SK-N-MC (cell line): ENCODE measurements around the gene NTN4.

Source experiments
- DNase-seq: peaks from one replicate; pipeline ENCODE4 v3.0.0-alpha.2; 2011; ENCODE audit warnings: low read depth, low spot score
- H3K27ac ChIP-seq: fragments of 200-600 bp; sonication (generic); 2 replicates; pipeline ENCODE4 v1.5.1; 2016; ENCODE audit warnings: mixed run types
- H3K36me3 ChIP-seq: fragments of 200-600 bp; sonication (generic); 2 replicates; pipeline ENCODE4 v1.6.1; 2017; ENCODE audit warnings: antibody characterized with exemption, low read length, mixed read lengths; ENCODE audit not compliant: insufficient read depth
- H3K4me3 ChIP-seq: fragments of 200-600 bp; sonication (generic); 2 replicates; pipeline ENCODE4 v1.5.1; 2016
- H3K9ac ChIP-seq: fragments of 200-600 bp; sonication (generic); 2 replicates; pipeline ENCODE4 v1.8.0; 2017; ENCODE audit warnings: mixed run types, mixed read lengths; ENCODE audit not compliant: insufficient read length
- H3K9me3 ChIP-seq: fragments of 200-600 bp; sonication (generic); 2 replicates; pipeline ENCODE4 v1.6.1; 2017; ENCODE audit warnings: low read depth, mild to moderate bottlenecking, antibody characterized with exemption, low read length, moderate library complexity, mixed read lengths
- EZH2 ChIP-seq: fragments of 200-600 bp; sonication (generic); IDR thresholded peaks from one replicate; pipeline ENCODE4 v1.6.1; 2017; ENCODE audit warnings: antibody characterized with exemption
- FOXP2 ChIP-seq: optimal IDR thresholded peaks from 2 replicates; pipeline ENCODE3; 2011; ENCODE audit warnings: mild to moderate bottlenecking, moderate library complexity; ENCODE audit not compliant: insufficient read depth; ENCODE audit errors: extremely low read length, control extremely low read depth
- POLR2AphosphoS5 ChIP-seq: IDR thresholded peaks from 2 replicates; pipeline ENCODE4 v1.6.1; 2012; ENCODE audit warnings: mild to moderate bottlenecking, low read depth, low read length, borderline replicate concordance

NTN4 gene

DNA sequence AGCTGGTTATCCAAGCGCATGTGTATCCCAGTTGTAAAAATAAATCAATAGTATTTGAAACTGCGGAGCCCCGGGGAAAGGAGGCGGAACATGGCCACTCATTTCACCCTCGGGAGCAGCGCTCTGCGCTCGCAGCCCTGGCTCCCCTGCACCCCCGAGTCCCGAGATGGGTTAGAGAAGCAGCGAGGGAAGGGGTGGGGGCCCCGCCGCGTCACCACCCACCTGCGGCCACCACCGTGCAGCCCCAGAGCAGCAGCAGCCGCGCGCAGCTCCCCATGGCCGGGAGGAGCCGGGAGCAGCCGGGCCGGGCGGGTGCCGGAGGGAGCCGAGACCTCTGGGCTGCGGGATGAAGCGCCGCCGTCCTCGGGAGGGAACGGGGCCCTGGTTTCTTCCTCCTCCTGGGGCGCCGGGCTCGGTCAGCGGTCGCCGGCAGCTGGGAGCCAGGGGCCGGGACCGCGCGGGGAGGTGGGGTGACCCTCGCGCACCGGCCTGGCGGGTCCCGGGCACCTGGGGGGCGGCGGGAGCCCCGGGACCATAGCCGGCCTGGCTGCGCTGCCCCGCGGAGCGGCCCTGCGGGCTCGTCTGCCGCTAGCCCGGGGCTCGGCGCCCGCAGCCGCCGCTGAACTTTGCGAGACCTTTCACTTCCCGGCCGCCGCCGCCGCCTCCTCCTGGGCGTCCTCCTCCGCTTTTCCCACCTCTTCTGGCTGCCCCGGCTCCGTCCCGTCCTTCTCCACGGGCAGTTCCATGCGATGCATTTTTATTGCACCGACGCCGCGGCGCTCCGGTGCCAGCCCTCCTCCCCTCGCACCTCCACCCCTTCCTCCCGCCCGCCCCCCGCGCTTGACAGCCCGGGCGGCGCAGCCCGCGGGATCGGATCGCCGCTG, at the start of gene NTN4:
Gene NTN4, minus strand, starts transcription at position 732 of the 884 bp plus-strand sequence. Its CDS starts 455 bp downstream, at position 277.
- Histone ChIP-seq H3K9ac (no peak within 1 kb of the TSS), H3K36me3 (no peaks in the 10 kb centered on the region), H3K9me3 (no peaks in the 10 kb centered on the region), H3K4me3 (peak within 1 kb of the TSS; percentile 70), H3K27ac (no peak within 1 kb of the TSS)
- no peak for DNase-seq
- no peak for TF ChIP-seq EZH2
- no peak for TF ChIP-seq FOXP2
- no peak for TF ChIP-seq POLR2AphosphoS5

DNA sequence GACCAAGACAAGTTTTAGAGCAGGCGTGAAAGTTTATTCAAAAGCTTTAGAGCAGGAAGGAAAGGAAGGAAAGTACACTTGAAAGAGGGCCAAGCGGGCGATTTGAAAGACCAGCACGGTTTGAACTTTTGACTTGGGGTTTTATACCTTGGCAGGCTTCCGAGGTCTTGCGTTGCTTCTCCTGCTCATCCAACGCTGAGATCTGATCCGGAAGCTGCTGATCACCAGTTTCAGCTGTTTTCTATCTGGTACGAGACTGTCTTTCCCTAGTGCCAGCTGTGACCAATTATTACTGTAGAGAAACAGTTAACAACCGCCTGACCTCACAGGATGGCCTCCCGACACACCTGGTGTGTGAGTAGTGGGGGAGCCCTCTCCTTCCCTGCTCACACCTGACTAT, 47.6 kb upstream of the NTN4 start:
- no peaks in the 10 kb centered on the region for H3K9me3 ChIP-seq
- H3K9ac ChIP-seq: no peak overlapping the region
- H3K27ac ChIP-seq: no peak overlapping the region
- H3K4me3 ChIP-seq: peak overlapping the region; percentile 44
- TF ChIP-seq POLR2AphosphoS5 (no peak), FOXP2 (no peak), EZH2 (no peak)
- no peak for DNase-seq
- H3K36me3 ChIP-seq: no peaks in the 10 kb centered on the region

DNA sequence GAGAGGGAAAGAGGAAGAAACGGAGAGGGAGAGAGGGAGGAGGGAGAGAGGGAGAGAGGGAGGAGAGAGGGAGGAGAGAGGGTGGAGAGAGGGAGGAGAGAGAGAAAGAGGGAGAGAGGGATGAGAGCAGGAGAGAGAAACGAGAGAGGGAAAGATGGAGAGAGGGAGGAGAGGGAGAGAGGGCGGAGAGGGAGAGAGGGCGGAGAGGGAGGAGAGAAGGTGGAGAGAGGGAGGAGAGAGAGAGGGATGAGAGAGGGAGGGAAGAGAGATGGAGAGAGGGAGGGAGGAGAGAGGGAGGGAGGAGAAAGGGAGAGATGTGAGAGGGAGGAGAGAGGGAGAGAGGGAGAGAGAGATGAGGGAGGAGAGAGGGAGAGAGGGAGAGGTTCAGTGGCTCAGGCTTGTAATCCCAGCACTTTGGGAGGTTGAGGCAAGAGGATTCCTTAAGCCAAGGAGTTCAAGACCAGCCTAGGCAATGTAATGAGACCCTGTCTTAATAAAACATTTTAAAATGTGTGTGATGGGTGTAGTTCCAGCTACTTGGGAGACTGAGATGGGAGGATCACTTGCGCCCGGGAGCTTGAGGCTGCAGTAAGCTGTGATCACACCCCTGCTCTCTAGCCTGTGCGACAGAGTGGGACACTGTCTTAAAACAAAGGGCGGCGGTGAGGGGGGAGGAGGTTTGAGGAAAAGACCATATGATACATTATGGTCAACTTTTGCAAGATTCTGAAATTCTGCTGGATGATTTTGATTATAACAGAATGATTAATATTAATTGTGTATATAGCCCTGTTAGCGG, 46.9 kb upstream of the NTN4 start:
- H3K4me3 ChIP-seq: peak overlapping the region; percentile 44
- TF ChIP-seq POLR2AphosphoS5 (no peak), FOXP2 (no peak), EZH2 (no peak)
- H3K36me3 ChIP-seq: no peaks in the 10 kb centered on the region
- no peak for DNase-seq
- H3K27ac ChIP-seq: no peak overlapping the region
- H3K9ac ChIP-seq: no peak overlapping the region
- no peaks in the 10 kb centered on the region for H3K9me3 ChIP-seq

DNA sequence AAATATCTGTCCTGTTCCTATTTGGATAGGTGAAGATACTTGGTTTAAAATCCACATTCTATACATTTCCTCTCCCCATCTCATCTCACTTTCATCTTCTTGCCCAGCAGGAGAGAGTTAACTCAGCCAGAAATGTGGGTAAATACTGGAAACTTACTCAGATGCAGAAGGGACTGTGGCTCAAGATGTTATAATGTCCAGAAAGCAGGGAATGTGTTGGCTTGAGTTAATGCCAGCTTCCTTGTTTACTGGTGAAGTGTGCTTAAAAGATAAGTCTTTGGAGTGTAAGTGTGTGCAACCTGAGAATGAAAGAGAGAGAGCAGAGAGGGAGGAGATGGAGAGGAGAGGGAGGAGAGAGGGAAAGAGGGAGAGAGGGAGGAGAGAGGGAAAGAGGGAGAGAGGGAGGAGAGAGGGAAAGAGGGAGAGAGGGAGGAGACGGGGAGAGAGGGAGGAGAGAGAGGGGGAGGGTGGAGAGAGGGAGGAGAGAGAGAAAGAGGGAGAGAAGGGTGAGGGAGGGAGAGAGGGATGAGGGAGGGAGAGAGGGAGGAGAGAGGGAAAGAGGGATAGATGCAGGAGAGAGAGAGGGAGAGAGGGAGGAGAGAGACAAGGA, 46.2 kb upstream of the NTN4 start:
- Histone ChIP-seq H3K4me3 (peak overlapping the region; percentile 38; the same call in 1 of the 2 replicates), H3K27ac (peak overlapping the region; percentile 50; the same call in 1 of the 2 replicates), H3K36me3 (no peaks in the 10 kb centered on the region), H3K9ac (no peak overlapping the region), H3K9me3 (no peaks in the 10 kb centered on the region)
- no peak for DNase-seq
- TF ChIP-seq EZH2: no peak
- TF ChIP-seq POLR2AphosphoS5: no peak

DNA sequence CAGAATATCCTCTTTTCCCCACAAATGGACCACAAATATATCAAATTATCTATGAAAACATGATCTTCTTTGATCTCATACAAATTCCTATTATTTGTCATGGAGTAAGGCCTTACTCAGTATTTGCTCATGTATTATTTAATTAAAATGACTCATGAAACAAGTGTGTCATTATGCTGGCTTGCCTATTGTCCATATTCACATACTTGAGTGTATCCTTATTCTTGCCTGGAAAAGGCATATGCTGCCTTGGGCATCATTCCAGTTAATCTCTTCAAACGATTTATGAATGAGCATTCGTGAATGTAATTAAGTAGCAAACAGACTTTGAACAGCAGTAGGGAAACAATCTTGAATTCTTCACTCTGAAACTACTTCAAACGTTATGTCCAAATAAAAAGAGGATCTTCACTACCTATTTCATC, 45.6 kb upstream of the NTN4 start:
- Histone ChIP-seq H3K4me3 (peak overlapping the region; percentile 38; the same call in 1 of the 2 replicates), H3K9me3 (no peaks in the 10 kb centered on the region), H3K36me3 (no peaks in the 10 kb centered on the region), H3K27ac (peak overlapping the region; percentile 50; the same call in 1 of the 2 replicates), H3K9ac (no peak overlapping the region)
- TF ChIP-seq EZH2 (no peak), FOXP2 (no peak), POLR2AphosphoS5 (no peak)
- peak; percentile 60 for DNase-seq

DNA sequence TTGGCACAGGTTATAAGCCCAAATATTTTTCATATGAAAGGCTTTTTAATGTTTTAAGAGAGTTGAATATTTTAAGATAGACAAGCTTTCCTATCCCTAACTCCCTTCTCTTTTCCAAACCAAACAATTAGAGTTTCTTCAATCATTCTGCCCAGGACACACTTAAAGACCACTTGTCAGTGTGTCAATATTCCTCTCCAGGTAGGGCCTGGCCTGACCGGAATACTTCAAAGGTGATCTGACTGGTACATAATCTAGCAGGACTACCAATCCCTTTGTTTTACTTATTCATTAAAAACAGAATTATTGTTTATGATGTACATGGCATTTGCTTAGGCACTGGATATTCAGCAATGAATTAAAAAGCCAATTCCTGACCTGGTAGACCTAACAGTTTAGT, 44.0 kb upstream of the NTN4 start:
- Histone ChIP-seq H3K4me3 (no peak overlapping the region), H3K36me3 (no peaks in the 10 kb centered on the region), H3K9me3 (no peaks in the 10 kb centered on the region), H3K27ac (no peak overlapping the region), H3K9ac (no peak overlapping the region)
- no peak for DNase-seq
- TF ChIP-seq FOXP2: no peak
- no peak for TF ChIP-seq POLR2AphosphoS5
- TF ChIP-seq EZH2: no peak

DNA sequence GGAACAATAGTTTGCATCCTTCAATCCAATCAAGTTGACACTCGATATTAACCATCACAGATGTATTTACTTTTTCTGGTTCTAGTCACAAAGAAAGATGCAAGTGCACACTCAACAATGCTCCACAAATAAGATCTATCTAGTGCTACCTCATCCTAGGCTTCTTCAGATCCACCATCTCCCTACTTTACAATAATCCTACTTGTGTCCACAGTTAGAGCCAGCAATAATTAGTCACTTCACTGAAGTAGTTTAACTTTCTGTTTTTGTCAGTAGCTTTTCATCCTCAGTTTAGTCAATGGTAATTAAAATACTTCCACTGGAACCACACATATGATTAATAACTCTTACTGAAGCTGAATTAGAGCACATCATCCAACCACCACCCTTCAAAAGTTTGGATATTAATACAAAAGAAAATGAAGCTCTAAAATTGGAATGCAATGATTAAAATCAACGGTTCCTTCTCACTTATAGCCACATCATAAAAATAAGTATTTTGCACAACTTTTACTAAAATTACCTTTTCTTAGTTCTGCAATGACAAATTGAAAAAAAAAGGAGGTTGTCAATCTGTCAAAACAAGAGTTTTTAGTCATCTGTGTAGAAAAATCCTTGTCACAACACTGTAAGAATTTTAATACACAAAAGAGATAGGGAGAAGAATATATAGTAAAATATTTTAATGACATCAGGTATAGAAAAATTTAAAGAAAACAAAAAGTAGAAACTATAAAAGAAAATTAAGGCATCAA, 39.9 kb upstream of the NTN4 start:
- no peaks in the 10 kb centered on the region for H3K9me3 ChIP-seq
- no peak overlapping the region for H3K4me3 ChIP-seq
- no peak overlapping the region for H3K9ac ChIP-seq
- no peaks in the 10 kb centered on the region for H3K36me3 ChIP-seq
- TF ChIP-seq EZH2 (no peak), FOXP2 (no peak), POLR2AphosphoS5 (no peak)
- no peak for DNase-seq
- H3K27ac ChIP-seq: no peak overlapping the region

DNA sequence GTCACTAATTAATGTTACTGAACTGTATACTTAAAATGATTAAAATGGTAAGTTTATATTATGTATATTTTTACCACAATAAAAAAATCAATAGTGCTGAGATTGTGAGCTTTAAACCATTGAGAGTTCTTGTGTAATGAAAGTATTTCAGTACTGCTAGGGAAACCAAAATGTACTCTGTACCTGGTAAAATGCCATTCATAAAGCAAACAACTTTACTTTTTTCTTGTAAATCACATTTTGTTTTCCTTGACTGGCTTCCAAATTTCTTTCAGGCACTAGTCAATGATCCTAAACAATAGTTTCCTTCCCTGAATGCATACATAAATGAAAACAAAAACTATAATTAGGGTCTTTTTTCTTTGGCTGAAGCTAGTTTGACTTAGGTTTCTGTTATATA, 38.8 kb upstream of the NTN4 start:
- Histone ChIP-seq H3K9me3 (no peaks in the 10 kb centered on the region), H3K9ac (no peak overlapping the region), H3K4me3 (no peak overlapping the region), H3K36me3 (no peaks in the 10 kb centered on the region), H3K27ac (peak overlapping the region; percentile 80; the same call in 1 of the 2 replicates)
- TF ChIP-seq POLR2AphosphoS5 (no peak), EZH2 (no peak), FOXP2 (no peak)
- no peak for DNase-seq
